ENCODE results near the gene MMP25. TPM values are rescaled to one million over a fixed set of nuclear protein-coding genes. Genes with fewer than 3 reads are reported as not detected.

MMP25 gene
- total and polyA plus RNA-seq, 10 of the 15 experiments (the other 5 are each of a cell fraction or from before 2014, with no cell fraction given): 0.03 to 0.36 (median 0.13) TPM; not detected in 1

GRCh38 chr16:3017344-3017743, 29.0 kb upstream of the MMP25 start:
- BruUV-seq (replicated peaks): no TSS peak
- ATAC-seq: no peak
- ChIA-PET POLR2A (no interaction called here), CTCF (no interaction called here), SMC1A (ENCODE audit: uncharacterized antibody, unreplicated experiment) (no interaction called here), RAD21 (ENCODE audit: unreplicated experiment) (no interaction called here)
- Histone ChIP-seq H2AFZ (ENCODE audit: control insufficient read depth, low read depth, low read length) (no peak overlapping the region), H3K9me3 (replicated peaks; ENCODE audit: control insufficient read depth, insufficient read depth, low read length) (no peaks in the 10 kb centered on the region), H4K20me1 (ENCODE audit: control insufficient read depth, insufficient read depth) (no peaks in the 10 kb centered on the region), H3K4me2 (ENCODE audit: control insufficient read depth, insufficient read depth) (no peak overlapping the region), H3K27ac (ENCODE audit: control insufficient read depth, insufficient read depth) (no peak overlapping the region), H3K27me3 (replicated peaks in 1 of 2; ENCODE audit: control insufficient read depth in 2 of 2, insufficient read depth in 2 of 2, low read length in 1 of 2) (peaks cover 0 to under 1% of the 10 kb centered on the region in 2 experiments; a peak in 3 of 4 replicates), H3K79me2 (ENCODE audit: control insufficient read depth, insufficient read depth, low read length) (no peaks in the 10 kb centered on the region), H3K9ac (ENCODE audit: control insufficient read depth, insufficient read depth, low read length) (no peak overlapping the region), H3K36me3 (ENCODE audit: control insufficient read depth in 2 of 2, insufficient read depth in 2 of 2, low read length in 1 of 2) (no peaks in the 10 kb centered on the region; a peak in 1 of 4 replicates), H3K4me1 (ENCODE audit: control insufficient read depth, insufficient read depth, low read length) (peaks cover 17% of the 10 kb centered on the region), H3K4me3 (no peak overlapping the region)
- in situ Hi-C loops (cut with MboI): no loop called here
- DNase-seq (ENCODE audit: low read depth, low spot score): no peak
- FAIRE-seq: no peak
- intact Hi-C loops (cut with micrococcal nuclease; ENCODE audit: unreplicated experiment): no loop called here
- WGBS (ENCODE audit: insufficient coverage, insufficient replicate concordance, low lambda C conversion rate, missing lambda C conversion rate): 83% methylated on average over 20 of the region's 20 CpGs
- no peak for TF ChIP-seq TARDBP (IDR thresholded peaks at IDR 0.05; ENCODE audit: borderline replicate concordance)
- no peak for TF ChIP-seq SP1 (IDR thresholded peaks at IDR 0.05; ENCODE audit: low read depth, low read length)
- no peak for TF ChIP-seq ESRRA (IDR thresholded peaks at IDR 0.05; ENCODE audit: low read length)
- TF ChIP-seq PRDM15 (CRISPR knock-in tag; IDR thresholded peaks at IDR 0.05): no peak
- no peak for TF ChIP-seq BHLHE40 (IDR thresholded peaks at IDR 0.05; ENCODE audit: borderline replicate concordance in 1 of 2, low read depth in 2 of 2, low read length in 1 of 2)
- no peak for TF ChIP-seq NFXL1 (IDR thresholded peaks at IDR 0.05; ENCODE audit: borderline replicate concordance)
- TF ChIP-seq HCFC1 (IDR thresholded peaks at IDR 0.05; ENCODE audit: low read length): no peak
- no peak for TF ChIP-seq NR2C2 (IDR thresholded peaks at IDR 0.05; ENCODE audit: borderline replicate concordance, control insufficient read depth, insufficient read length, low read depth)
- TF ChIP-seq MYC (IDR thresholded peaks at IDR 0.05; ENCODE audit: insufficient read depth, insufficient read length, insufficient replicate concordance, low read length, severe bottlenecking): no peak
- no peak for TF ChIP-seq E2F4 (IDR thresholded peaks at IDR 0.05; ENCODE audit: low read depth, low read length)
- no peak for TF ChIP-seq RCOR1 (conservative IDR thresholded peaks at IDR 0.05; ENCODE audit: low read depth, low read length)
- no peak for TF ChIP-seq MTA3 (IDR thresholded peaks at IDR 0.05; ENCODE audit: borderline replicate concordance, low read length)
- no peak for TF ChIP-seq SREBF2 (IDR thresholded peaks at IDR 0.05; ENCODE audit: low read length)
- no peak for TF ChIP-seq SUPT20H (IDR thresholded peaks at IDR 0.05; ENCODE audit: borderline replicate concordance, control insufficient read depth, low read depth, low read length)
- TF ChIP-seq IRF5 (IDR thresholded peaks at IDR 0.05; ENCODE audit: borderline replicate concordance): no peak
- TF ChIP-seq ZBED1 (IDR thresholded peaks at IDR 0.05; ENCODE audit: borderline replicate concordance): no peak
- no peak for TF ChIP-seq CBX3 (IDR thresholded peaks at IDR 0.05; ENCODE audit: borderline replicate concordance, low read depth)
- no peak for TF ChIP-seq POU2F2 (IDR thresholded peaks at IDR 0.05; ENCODE audit: borderline replicate concordance, low read depth, low read length)
